Lower lobe of right lung (tissue), 2 donors: Measurements from ENCODE around the gene ZNF200. TPM values are rescaled to one million over a fixed set of nuclear protein-coding genes. Genes with fewer than 3 reads are reported as not detected.
A peak's percentile ranks its signal among the peaks of the same experiment; 100 is the strongest.

Source experiments
- ATAC-seq, 2 donors: fragments of 200-7000 bp; cut with Tn5 transposase; one replicate each; pipeline ENCODE4 v1.9.1; 2020 to 2022; ENCODE audit warnings: mild to moderate bottlenecking in 2 of 2, moderate library complexity in 2 of 2
- DNase-seq: peaks from one replicate; pipeline ENCODE4 v3.0.0-alpha.2; 2020
- H3K27ac ChIP-seq: fragments of 200-600 bp; one replicate; pipeline ENCODE4 v1.8.0; 2022
- H3K27me3 ChIP-seq: fragments of 200-600 bp; one replicate; pipeline ENCODE4 v1.8.0; 2022; ENCODE audit warnings: low read depth
- H3K36me3 ChIP-seq: fragments of 200-600 bp; one replicate; pipeline ENCODE4 v1.8.0; 2022; ENCODE audit warnings: mild to moderate bottlenecking
- H3K4me1 ChIP-seq: fragments of 200-600 bp; one replicate; pipeline ENCODE4 v1.8.0; 2022
- H3K4me3 ChIP-seq: fragments of 200-600 bp; one replicate; pipeline ENCODE4 v1.8.0; 2022; ENCODE audit warnings: mild to moderate bottlenecking
- H3K9me3 ChIP-seq: fragments of 200-600 bp; one replicate; pipeline ENCODE4 v1.8.0; 2022
- intact Hi-C: fragments of 100-400 bp; cut with DNase I; formaldehyde crosslinking; loops from one replicate; pipeline ENCODE4 v1.11.0; 2022
- total RNA-seq: library from RNA; stranded (reverse); fragmentation: NEBNext Ultra II Directional; extraction: Animal tissue kit (Norgen Biotek cat#: 25700); gene quantifications from one replicate; pipeline ENCODE4 v1.2.1, GENCODE V29; 2021
- TF ChIP-seq, protein P1 (sequence below): fragments of 200-600 bp; IDR thresholded peaks from one replicate; pipeline ENCODE4 v1.8.0; 2022; ENCODE audit warnings: antibody characterized with exemption, mild to moderate bottlenecking
- donor health status: DM: no; HTN: yes; CAD: no; lungs with severe emphysema.

The ZNF200 gene
- total RNA-seq, 1 donor from 2014 or later: 12.0 TPM

DNA sequence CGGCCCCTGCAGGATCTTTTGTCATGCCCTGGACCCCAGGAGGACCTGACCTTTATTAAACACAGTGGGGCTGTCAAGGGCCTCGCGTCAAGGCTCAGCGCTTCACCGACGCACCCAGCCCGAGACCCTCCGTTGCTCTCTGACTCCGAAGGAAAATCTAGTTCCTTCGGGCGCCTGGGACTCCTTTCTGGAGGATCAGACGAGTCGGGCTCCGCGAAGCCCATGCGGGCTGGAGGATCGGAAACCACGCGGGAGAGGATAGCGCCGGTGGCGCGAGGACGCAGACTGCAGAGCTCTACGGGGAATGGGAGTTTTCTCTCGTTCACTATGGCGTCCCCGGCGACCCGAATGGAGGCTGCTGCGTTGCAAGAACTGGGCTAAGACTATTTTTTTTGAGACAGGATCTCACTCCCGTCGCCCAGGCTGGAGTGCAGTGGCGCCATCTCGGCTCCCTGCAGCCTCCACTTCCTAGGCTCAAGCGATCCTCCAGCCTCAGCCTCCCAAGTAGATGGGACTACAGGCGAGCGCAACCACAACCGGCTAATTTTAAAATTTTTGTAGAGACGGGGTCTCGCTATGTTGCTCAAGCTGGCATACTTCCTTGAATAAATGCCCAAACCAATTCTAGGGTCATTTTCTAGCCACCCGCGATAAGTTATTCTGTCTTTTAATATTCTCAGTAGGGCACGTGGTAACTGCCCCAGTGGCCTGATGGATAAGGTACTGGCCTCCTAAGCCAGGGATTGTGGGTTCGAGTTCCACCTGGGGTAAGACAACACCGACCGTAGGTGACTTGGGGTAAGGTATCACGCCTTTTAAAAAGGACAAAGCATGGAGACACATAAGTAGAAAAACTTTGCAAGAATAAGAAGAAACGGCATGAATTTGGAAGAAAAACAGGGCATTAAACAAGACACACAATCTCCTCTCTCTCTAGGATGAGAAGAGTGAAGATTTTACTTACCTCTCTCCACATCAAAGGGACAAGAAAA, 41.4 kb downstream of the ZNF200 start:
- Histone ChIP-seq H3K27me3 (peaks cover 87% of the 10 kb centered on the region), H3K27ac (no peak overlapping the region), H3K4me1 (peaks cover 13% of the 10 kb centered on the region), H3K4me3 (no peak overlapping the region), H3K9me3 (no peaks in the 10 kb centered on the region), H3K36me3 (no peaks in the 10 kb centered on the region)
- DNase-seq (no peak), ATAC-seq (no peak)
- intact Hi-C loops: no loop called here
- TF ChIP-seq, protein P1, sequence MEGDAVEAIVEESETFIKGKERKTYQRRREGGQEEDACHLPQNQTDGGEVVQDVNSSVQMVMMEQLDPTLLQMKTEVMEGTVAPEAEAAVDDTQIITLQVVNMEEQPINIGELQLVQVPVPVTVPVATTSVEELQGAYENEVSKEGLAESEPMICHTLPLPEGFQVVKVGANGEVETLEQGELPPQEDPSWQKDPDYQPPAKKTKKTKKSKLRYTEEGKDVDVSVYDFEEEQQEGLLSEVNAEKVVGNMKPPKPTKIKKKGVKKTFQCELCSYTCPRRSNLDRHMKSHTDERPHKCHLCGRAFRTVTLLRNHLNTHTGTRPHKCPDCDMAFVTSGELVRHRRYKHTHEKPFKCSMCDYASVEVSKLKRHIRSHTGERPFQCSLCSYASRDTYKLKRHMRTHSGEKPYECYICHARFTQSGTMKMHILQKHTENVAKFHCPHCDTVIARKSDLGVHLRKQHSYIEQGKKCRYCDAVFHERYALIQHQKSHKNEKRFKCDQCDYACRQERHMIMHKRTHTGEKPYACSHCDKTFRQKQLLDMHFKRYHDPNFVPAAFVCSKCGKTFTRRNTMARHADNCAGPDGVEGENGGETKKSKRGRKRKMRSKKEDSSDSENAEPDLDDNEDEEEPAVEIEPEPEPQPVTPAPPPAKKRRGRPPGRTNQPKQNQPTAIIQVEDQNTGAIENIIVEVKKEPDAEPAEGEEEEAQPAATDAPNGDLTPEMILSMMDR: no peak

DNA sequence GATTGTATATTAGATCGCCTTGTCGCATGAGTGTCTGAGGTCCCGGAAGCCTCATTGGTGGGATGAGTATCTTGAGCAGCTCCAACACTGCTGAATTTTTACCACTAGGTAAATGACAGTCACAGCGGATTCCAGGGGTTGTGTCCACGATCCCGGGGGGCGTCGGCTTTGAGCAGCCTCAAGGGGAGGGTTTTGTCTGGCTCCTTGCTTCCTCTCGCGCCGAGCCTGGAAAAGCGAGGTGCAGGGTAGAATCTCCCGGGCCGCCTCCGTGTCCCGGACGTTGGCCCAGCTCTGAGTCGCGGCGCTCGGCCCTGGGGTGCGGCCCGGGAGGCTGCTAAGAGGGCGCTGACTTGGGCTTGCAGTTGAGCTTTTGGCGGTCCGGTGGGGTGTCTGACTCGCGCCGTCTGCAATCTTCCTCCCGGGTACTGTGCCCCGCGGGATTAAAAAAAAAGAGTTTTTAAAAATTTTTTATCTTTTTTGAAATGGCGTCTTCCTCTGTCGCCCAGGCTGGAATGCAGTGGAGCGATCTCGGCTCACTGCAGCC, 42.4 kb downstream of the ZNF200 start:
- no peaks in the 10 kb centered on the region for H3K9me3 ChIP-seq
- DNase-seq: no peak
- H3K27me3 ChIP-seq: peaks cover 97% of the 10 kb centered on the region
- no peaks in the 10 kb centered on the region for H3K36me3 ChIP-seq
- TF ChIP-seq, protein P1: no peak
- intact Hi-C loops: no loop called here
- no peak for ATAC-seq
- peaks cover 18% of the 10 kb centered on the region for H3K4me1 ChIP-seq
- H3K4me3 ChIP-seq: no peak overlapping the region
- no peak overlapping the region for H3K27ac ChIP-seq

DNA sequence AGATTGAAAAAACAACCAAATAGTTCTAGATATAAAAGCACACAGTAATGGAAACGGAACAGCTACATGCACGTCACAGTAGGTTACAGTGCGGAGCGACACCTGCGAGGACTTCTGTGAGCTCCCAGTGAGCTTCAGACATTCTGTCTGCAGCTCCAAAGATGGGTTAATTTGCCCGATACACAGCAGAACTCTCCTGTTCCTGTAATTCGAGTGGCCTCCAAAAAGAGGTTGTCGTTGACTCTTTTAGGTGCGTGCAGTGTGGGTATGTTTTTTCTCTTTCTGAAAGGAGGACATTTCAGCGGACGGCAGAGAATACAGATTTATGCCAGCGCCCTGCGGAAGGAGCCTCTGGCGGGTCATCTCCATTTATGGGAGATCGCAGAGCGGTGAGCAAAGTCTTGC, 44.0 kb downstream of the ZNF200 start:
- H3K36me3 ChIP-seq: no peaks in the 10 kb centered on the region
- no peak overlapping the region for H3K4me3 ChIP-seq
- intact Hi-C loops: no loop called here
- DNase-seq: no peak
- peaks cover 99% of the 10 kb centered on the region for H3K27me3 ChIP-seq
- TF ChIP-seq, protein P1: no peak
- no peaks in the 10 kb centered on the region for H3K9me3 ChIP-seq
- H3K4me1 ChIP-seq: peaks cover 18% of the 10 kb centered on the region
- H3K27ac ChIP-seq: no peak overlapping the region
- no peak for ATAC-seq

DNA sequence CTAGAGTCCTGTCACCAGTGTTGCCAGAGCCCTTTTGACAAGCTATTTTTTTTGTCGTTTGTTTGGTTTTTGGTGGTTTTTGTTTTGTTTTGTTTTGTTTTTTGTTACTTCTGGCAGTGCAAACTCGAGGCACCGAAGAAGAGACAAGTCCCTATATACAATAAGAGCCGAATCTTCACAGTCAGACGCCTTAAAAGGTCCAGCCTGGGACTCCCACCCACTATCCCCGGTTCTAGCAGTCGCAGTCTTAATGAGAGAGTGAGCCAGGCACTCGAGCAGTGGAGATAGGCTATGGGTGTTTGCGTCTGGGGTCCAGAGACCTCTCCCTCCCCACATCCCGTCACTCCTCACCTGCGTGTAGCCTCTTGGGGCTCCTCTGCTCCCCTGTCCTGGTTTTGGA, 45.1 kb downstream of the ZNF200 start:
- TF ChIP-seq, protein P1: no peak
- Histone ChIP-seq H3K4me1 (peaks cover 18% of the 10 kb centered on the region), H3K4me3 (no peak overlapping the region), H3K27ac (no peak overlapping the region), H3K36me3 (no peaks in the 10 kb centered on the region), H3K9me3 (no peaks in the 10 kb centered on the region), H3K27me3 (peaks cover 99% of the 10 kb centered on the region)
- DNase-seq (no peak), ATAC-seq (no peak)
- intact Hi-C loops: no loop called here

DNA sequence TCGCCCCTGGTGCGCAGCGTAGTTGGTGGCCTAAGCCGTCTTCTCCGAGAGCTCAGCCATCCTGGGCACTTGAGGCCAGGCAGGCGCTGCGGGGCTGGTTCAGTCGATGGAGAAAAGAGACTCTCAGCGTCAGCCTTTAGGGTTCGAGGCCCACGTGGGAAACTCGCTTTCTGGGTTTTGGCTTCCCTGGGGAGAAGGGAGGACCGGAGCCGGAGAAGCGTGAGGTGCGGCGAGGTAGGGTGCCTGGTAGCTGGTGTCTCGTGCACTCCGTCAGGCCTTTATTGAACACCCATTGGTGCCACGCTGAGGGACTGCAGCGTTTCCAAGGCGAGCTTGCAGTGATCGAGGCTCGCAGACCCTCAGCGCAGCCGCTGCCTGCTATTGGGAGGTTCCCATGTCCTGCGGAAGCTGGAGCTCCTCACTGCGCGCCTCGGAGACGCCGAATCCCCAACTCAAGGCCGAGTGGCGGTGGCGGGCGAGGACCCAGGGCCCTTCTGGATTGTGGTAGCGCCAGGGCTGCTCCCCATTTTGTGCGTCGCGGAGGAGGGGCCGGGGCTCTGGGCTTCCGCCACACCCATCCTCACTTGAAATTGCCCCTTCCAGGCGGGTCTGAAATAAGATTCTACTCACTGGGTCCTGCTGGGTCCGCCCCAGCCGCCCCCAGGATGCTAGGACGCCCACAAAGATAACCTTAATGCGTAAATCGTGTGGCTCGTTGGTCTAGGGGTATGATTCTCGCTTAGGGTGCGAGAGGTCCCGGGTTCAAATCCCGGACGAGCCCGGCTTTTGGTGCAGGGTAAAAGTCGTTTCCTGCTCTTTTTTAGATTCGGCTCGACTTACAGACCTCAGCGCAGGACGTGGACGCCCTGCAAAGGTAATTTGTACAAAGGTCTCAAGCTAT, 45.8 kb downstream of the ZNF200 start:
- H3K9me3 ChIP-seq: no peaks in the 10 kb centered on the region
- no peak overlapping the region for H3K27ac ChIP-seq
- peaks cover 18% of the 10 kb centered on the region for H3K4me1 ChIP-seq
- intact Hi-C loops: no loop called here
- DNase-seq (no peak), ATAC-seq (peak; percentile 21 to 34)
- H3K36me3 ChIP-seq: no peaks in the 10 kb centered on the region
- peaks cover 100% of the 10 kb centered on the region for H3K27me3 ChIP-seq
- H3K4me3 ChIP-seq: peak overlapping the region; percentile 23
- TF ChIP-seq, protein P1: no peak
